Fibroblast of skin of right biceps (primary cell): ENCODE measurements around the gene TRIM52.
"Not testable (repeated sequence)": the region's sequence is repeated elsewhere in the genome, so short reads cannot be mapped to it uniquely, and the experiment has no call there.

Experiments
- DNase-seq: peaks from one replicate; pipeline ENCODE4 v3.0.0-alpha.2; 2013

Gene TRIM52

DNA sequence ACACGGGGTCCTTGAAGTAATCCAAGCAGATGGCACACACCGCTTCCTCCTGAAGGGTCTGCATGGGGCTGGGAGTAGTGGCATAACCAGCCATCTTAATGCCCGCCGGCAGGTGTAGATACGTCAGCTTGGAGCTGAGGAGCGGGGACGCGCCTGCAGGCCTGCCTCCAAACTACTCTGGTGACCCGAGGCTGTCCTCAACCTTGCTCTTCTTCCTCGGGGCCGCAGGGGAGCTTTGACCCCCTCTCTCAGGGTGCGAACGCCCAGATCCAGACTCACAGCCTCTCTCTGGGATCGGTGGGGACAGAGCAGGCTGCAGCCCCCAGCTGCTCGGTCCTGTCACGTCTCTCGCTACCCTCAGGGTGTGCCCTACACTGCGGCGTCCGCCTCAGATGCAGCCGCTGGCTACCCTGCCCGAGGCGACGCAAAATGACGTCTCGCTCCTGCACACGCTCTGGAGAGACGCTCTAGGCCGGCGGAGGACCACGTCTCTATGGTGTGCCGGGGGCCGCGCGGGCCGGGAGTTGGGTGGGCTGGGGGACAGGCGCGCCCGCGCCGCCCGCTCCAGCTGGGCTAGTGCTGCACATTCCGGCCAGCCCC is at the start of gene TRIM52:
Gene TRIM52 (minus strand): TSS at position 424 of the 600 bp plus-strand sequence. CDS start 330 bp downstream, at position 94.
- peak; percentile 92 for DNase-seq

DNA sequence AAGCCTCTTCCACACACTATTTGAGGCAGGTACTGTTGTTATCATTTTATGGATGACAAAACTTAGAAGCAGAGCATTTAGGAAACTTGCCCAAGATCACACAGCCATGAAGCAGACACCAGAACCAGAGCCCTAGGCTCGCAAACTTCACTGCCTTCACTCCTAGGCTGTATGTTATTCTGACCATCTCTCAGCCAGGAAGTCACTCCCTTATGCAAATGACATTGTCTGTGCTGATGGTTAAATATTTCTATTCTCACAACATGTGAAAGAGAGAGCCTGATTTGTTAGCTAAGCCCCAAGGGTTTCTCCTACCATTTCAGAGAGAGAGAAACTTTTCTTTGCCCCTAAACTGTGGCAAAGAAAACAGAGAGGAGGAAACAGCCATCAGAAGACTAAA is 26.4 kb upstream of the TRIM52 start:
- DNase-seq = not testable (repeated sequence)

DNA sequence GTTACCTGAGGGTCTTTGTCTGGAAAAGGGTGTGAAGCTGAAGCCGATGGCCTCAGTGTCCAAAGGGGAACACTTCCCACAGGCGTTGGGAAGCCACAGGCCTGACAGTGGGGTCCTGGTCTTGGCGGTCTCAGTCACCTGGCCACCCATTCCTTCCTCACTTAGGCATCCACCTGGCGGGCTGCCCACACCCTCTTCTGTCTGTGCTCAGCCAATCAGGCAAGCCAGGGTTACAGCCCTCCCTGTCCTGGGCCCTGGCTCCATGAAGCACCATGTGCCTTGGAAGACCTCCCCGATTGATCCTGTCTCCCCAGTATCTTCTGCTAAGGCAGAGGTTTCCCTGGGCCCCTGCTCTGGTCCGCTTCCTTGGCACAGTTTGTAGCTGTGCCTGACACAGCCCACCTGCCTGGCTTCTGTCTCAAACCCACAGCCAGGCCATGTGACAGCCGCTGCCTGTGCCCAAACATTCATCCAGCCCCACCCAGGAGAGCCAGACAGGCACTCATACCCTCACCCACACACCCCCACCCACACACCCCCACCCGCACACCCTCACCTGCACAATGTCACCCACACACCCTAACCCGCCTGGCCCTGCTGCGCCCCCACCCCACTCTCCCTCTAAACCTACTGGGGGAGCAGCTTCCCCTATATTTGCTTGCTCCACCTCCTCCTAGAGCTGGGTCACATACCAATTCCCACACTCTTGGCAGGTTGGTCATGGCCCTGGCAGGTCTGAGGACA is 25.2 kb upstream of the TRIM52 start:
- not testable (repeated sequence) for DNase-seq

DNA sequence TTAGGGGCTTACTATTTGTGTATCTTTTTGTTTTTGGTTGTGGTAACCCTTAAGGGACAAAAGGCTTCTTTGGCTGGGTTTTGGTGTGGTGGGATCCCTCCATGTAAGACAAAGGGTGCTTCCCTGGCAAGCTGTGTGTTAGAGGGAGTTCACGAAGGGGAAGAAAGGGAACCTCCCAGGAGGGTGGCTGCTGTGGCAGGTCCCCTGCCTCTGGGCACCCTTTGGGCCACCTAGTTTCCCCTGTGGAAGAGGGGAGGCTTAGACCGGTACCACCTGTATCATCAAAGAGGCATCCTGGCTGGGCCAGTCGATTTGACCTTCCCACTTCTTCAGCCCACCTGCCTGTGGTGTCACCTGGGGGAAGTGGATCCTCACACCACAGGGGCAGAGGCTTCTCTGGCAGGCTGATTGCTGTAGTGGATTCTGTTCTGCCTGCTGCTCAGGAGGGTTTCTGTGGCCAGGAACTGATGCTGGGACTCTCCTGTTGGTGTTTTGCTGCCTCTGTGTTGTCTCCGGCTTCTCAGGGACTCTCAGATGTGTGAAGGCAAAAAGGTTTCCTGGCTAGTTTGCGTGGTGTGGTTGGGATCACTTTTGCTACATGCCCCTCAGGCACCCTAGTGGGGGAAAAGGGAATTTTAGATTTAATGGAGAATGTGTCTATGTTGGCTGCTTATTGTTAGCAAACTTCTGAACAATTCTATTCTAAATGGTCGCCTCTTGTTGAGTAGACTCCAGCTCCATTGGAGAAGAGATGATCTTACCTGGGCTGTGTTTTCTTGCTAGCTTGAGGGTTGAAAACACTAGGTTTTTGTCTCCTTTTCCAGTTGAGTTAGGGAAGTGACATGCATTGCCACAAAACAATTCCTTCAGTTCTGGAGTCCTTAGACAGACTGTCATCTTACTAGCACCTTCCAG is 23.2 kb upstream of the TRIM52 start:
- DNase-seq = not testable (repeated sequence)

DNA sequence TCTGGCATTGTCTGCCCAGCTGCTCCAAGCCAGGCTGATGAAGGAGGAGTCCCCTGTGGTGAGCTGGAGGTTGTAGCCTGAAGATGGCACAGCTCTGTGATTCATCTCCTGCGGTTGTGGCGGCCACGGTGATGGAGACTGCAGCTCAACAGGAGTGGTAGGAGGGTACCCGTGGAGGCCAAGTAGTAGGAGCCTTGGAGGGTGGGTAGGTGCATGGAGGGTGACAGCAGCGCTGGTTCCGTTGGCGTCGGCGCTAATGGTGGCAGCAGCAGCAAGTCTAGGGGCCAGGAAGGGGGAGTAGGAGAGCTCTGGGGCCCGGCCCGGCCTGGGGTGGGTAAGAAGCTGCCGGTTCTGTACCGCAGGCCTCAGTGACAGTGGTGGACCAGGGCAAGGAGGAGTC is 22.4 kb upstream of the TRIM52 start:
- no peak for DNase-seq

DNA sequence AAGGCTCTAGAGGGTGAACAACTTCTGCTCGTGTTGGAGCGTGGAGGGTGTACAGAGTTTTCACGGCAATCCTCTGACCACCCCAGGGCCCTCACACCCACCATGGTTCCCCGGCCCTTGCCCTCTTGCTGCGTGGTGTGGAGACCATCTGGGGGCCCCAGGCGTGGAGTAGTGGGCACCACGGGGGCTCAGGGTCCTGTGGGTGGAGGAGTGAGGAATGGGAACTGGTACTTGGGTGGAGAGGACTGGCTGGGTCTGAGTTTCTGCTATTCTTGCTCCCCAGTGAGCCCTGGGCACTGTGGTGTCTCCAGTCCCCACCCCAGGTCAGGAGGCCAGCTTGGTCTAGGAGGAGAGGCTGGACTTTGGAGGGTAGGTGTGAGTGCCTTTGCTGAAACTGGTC is 21.9 kb upstream of the TRIM52 start:
- DNase-seq = no peak

DNA sequence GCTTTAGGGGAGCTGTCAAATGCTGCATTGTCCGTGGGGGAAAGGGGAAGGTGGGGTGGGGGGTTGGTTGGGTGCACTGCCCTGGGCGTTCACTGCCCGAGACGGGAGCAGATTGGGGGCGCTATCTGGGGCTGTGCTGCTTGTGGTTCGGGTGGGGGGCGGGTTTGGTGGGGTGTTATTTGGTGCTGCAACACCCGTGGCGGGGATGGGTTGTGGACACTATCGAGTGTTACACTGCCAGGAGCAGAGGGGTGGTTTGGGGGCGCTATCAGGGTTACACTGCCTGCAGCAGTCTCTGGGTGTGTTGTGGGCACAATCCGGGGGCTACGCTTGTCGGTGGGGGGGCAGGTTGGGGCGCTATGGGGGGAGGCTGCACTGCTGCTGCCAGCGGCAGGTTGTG is 21.5 kb upstream of the TRIM52 start:
- not testable (repeated sequence) for DNase-seq

DNA sequence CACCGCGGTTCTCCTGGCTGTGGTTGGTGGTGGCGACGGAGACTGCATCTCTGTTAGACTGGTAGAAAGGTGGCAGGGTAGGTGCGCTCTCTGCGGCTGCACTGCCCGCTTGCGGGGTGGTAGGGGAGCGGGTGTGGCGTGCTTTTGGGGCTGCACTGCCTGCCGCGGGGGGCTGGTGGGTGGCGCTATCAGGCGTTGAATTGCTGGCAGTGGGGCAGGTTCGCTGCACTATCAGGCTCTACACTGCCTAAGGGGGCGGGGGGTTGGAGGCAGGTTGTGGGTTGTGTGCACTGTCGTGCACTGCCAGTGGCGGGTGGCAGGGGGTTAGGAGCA is 21.0 kb upstream of the TRIM52 start:
- no peak for DNase-seq

DNA sequence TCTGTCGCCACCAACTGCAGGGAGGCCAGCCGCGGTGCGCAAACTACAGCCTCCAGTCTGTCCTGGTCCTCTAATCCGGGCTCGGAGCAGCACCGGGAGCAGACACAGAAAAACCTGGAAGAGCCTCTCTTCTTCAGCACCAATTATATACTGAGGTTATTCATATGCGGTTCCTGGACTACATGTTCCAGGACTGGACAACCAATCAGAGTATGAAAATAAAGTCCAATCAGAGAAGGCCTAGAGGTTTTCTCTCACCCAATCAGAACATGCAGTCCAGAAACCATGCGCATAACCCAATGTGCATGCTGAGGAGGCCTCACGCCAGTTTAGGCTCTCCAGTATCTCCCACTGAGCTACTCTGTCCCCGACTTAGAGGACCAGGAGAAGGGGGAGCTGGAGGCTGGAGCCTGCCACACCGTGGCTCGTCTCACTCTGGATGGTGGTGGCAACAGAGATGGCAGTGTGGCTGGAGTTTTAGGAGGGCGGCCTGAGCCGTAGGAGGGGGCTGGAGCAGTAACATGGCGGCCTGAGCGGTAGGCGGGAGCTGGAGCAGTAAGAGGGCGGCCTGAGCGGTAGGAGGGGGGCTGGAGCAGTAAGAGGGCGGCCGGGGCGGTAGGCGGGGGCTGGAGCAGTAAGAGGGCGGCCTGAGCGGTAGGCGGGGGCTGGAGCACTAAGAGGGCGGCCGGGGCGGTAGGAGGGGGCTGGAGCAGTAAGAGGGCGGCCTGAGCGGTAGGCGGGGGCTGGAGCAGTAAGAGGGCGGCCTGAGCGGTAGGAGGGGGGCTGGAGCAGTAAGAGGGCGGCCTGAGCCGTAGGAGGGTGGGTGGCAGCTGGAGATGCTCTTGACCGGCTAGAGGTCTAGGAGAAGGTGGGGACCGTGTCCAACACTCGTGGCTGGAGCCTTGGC is 20.4 kb upstream of the TRIM52 start:
- DNase-seq = no peak

DNA sequence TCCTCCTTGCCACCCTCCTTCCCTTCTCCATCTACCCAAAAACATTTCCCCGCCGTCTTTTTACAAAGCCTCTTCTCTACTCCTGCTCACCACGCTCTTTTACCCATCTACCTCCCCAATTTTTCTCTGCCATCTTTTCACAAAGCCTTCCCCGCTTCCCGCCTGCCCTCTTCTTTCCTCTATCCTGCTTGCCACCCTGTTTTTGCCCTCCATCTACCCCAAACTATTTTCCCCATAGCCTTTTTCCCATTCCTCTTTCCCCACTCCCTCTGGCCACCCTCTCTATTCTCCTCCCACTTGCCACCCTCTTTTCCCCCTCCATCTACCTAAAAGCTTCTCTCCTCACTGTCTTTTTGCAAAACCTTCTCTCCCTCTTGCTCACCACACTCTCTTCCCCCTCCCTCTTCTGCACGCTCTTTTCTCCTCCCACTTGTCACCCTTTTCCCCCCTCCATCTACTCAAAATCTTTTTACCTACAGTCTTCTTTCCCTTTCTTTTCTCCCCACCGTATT is 19.4 kb upstream of the TRIM52 start:
- DNase-seq = no peak

DNA sequence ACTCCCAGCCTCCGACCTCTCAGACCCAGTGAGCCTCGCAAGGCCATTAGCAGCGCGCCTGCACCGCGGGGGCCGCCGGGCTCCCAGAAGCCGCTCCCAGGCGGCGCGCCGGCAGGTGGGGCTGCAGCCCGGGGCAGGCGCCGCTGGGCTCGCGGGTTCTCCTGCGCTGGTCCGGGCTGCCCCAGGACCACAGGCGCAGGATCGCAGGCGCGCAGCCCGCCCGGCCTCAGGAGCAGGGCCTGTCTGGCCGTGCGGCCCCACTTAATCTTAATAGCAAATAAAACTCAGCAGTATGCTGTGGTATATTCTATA is 12.4 kb upstream of the TRIM52 start:
- not testable (repeated sequence) for DNase-seq

DNA sequence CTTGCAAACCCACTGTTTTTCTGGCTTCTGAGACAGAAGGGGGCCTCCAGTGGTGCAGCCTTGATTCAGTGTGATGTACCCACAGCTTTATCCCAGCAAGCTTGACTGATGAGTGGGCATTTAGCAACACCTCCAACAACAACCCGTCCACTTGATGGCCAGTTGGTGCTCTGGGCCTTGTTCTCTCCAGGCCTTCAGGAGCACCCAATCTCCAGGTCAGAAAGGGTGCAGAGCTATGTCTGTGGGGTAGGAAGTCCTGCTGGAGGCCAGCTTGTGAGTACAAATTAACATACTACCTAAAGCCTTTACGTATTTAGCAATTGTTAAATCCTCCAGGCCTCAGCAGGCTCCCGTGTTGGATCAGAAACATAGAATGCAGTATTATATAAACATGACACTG is 10.1 kb upstream of the TRIM52 start:
- DNase-seq = no peak

DNA sequence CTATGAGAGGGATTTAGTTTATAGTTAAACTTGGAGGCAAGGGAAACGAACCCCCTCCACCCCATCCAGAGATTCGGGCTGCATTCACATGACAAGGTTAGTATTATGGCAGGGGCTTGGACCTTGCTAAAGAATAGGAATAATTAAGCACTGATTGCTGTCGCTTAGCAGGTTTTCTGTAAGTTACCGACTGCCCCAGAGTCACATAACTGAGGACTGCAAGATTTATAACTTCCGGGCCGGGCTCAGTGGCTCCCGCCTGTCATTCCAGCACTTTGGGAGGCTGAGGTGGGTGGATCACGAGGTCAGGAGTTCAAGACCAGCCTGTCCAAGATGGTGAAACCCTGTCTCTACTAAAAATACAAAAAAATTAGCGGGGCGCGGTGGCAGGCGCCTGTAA is 7.0 kb upstream of the TRIM52 start:
- DNase-seq = not testable (repeated sequence)

DNA sequence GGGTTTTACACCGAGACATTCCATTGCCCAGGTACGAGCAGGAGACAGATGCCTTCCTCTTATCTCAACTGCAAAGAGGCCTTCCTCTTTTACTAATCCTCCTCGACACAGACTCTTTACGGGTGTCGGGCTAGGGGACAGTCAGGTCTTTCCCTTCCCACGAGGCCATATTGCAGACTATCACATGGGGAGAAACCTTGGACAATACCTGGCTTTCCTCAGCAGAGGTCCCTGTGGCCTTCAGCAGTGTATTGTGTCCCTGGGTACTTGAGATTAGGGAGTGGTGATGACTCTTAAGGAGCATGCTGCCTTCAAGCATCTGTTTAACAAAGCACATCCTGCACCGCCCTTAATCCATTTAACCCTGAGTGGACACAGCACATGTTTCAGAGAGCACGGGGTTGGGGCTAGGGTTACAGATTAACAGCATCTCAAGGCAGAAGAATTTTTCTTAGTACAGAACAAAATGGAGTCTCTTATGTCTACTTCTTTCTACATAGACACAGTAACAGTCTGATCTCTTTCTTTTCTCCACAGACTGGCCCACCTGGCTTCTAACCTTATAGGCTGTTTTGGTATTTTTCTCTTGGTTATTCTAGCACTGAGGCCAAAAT is 6.5 kb upstream of the TRIM52 start:
- not testable (repeated sequence) for DNase-seq

DNA sequence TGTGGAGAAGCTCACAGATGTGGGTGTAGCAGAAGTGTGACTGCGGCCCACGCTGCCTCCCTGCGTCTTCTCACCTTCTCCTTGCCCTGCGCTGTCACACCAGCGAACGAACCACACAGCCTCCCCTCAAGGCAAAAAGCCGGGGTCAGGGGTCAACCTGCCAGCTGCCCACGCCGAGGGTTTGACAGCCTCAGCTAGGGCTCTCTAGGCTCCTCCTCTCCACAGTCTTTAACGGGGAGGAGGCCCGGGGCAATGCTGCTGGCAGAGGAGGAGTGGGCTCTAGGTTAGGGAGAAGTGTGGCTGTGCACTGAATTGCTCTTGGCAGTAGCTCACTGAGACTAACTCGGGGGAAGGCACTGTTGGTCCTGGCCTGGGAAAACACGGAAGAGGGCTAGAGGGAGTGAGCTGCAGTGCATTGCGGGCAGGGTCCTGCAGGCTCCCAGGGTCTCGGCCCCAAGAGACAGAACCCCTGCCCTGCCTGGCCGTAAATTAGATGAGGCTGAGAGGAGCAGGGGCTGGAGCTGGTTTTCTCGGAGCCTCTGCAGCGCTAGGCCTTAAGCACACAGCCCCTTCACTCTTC is 4.2 kb upstream of the TRIM52 start:
- DNase-seq = no peak

DNA sequence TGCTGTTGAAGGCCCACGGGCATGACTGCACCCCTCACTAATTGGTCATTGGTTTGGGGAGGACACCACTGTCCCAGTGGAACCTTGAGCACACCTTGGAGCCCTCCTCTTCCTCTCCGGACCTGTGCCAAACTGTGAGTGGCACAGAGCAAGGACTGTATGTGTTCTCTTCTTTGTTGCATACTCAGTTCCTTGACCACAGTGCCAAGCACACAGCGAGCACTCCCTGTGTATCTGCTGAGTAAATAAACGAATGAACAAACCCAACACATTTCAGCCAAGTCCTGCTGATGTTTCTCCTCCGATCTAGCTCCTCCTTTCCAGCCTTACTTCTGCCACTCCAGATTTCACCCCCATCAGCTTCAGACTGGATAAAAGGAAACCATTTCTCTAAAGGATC is 2.7 kb upstream of the TRIM52 start:
- DNase-seq = no peak

DNA sequence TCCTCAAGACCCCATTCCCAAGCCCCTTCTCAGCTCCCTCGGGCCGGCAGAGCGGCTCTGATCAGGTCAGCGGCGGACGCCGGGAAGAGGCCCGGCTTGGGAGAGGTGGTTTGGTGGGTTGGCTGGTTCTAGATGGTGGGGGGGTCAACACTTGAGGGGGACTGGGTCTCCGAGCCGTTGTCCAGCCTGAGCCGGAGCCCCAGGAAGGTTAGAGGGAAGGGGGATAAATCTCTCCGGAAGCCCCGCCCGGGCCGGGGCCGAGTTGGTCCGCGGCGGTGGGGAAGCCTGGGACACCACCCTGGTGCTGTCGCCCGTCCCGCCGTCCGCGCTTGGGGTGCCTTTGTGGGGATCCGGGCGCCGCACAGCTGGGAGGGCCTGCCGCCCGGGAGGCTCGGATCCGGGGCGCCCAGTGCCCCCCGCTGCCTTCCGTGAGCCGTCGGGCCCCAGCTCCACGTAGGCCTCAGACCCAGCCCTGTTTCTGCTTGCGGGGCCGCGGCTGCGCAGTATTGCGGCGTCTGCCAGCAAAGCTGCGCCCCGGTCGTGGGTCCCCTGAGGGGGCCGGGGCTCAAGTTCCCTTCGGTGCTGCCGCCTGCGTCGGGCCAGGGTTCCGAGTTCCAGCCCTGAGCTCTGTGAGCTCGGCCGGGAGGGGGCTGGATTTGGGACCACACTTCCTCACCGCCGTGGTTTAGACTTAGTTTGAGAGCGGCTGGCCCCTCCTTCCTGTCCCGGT is 542 bp upstream of the TRIM52 start:
- peak; percentile 79 for DNase-seq

DNA sequence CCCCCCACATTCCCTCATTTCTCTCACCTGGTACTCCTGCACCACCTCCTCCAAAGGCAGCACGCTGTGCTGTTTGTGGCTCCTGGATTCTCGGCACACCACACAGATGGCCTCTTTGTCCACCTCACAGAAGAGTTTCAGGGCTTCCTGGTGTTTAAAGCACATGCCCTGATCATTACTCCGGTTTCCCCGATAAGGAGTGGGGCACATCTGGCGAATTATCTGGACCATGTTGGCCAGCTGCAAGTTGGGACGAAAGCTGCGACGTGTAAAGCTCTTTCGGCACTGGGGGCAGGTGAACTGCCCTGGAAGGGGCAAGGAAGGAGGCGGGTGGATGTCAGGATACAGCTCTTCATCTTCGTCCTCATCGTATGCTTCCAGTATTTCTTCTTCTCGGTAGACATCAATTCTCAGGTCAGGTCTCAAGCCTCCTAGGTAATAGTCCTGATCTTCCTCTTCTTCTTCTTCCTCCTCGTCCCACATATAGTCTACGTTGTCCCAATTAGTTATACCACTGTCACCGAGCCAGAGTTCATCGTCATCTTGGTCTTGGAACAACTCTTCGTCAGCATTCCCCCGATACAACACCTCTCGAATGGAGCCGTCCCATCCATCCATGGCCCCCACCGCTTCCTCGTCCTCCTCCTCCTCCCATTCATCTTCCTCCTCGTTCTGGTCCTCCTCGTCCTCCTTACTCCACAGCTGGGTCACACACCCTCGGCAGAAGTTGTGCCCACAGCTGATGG is 796 bp downstream of the TRIM52 start:
- no peak for DNase-seq

DNA sequence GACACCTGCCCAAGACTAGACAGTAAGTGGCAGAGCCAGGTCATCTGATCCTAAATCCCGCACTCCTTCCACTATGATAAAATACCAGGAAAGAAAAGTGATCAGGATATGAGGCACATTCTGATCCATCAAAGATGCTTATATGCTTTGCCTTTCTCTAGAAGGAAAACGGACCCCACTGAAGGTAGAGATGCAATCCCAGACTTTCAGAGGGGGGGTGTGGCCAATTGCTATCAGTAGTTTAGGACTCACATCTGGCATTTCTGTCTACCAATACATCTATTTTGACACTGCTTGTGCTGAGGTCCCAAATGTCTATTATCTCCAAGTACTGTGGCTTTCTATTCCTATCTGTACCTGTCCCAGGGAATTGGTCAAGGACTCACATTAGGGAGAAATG is 1.7 kb downstream of the TRIM52 start:
- DNase-seq = no peak

DNA sequence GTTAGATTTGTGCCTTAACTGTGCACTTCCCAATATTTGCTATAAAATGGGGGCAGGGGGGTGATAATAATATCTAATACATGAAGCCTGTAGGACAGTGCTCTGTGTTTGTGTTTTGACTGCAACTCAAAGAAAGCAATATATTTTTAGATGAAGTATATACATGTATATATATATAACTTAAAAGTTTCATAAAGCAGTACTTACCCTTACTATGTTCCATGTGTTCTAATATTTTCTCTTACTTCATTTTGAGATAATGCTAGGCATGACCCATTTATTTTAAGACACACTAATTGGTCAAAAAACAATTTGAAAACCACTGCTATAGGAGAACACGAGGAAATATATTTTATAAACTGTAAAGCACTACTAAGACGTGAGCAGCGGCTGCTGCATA is 2.4 kb downstream of the TRIM52 start:
- no peak for DNase-seq
